IPS DF 4.7 (cell line): Measurements from ENCODE around the gene GALR2.
"Not testable (repeated sequence)": the region's sequence is repeated elsewhere in the genome, so short reads cannot be mapped to it uniquely, and the experiment has no call there.

Experiments used
- DNase-seq: peaks from one replicate; pipeline ENCODE4 v3.0.0-alpha.2; 2013; ENCODE audit warnings: low spot score; ENCODE audit errors: extremely low read depth

Gene GALR2

DNA sequence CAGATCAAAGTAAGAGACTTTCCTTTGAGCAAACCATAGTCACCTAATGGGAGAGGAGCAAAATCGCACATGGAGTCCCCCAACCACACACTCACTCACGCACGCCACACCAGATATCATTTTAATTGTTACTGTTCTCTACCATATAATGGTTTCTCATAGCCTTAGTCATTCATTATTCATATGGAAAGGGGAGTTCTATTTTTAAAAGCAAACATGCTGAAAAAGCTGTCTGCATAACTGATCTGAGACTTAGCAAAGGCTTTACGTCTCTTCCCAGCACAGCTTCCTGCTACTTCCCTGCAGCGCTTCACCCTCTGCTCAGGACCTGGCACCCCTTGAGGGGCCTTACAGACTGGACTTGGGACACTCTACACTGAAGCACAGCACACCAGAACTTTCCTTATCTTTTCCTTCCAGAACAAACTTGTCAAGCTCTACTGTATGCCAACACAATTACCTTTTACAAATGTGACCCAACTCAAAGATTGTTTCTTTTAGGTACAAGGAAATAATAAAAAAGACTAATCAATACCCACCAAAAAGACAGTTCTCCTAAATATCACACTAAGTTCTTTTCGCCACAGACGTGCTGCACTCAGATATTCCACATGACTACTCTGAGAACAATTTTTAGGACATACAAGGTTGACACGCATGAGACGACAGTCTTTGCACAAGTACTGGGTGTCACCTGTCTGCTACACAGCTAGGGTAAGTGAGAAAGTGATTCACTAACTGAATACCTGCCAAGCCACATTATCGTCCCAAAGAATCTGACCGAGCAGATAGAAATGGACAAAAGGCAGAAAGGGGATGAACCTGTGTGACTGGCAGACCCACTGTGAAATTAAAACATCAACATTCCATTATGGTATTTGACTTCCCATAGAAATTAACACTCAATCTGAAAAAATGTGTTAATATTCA is 23.8 kb upstream of the GALR2 start:
- no peak for DNase-seq

DNA sequence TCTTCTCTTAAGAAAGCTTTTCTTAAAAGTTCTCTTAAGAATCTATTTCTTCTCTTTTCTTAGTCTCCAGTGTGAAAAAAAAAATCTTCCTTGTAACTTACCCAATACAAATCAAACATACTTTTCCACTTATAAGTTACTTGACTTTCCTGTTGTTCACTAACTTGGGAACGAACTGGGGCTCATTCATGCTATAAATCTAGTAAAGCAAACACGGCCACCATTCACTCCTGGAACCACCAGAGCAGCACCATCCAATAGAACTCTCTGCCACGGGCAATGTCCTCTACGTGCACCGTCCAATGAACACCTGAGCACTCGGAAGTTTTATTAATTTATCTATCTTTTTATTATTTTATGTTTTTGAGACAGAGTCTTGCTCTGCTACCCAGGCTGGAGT is 23.0 kb upstream of the GALR2 start:
- DNase-seq: no peak

DNA sequence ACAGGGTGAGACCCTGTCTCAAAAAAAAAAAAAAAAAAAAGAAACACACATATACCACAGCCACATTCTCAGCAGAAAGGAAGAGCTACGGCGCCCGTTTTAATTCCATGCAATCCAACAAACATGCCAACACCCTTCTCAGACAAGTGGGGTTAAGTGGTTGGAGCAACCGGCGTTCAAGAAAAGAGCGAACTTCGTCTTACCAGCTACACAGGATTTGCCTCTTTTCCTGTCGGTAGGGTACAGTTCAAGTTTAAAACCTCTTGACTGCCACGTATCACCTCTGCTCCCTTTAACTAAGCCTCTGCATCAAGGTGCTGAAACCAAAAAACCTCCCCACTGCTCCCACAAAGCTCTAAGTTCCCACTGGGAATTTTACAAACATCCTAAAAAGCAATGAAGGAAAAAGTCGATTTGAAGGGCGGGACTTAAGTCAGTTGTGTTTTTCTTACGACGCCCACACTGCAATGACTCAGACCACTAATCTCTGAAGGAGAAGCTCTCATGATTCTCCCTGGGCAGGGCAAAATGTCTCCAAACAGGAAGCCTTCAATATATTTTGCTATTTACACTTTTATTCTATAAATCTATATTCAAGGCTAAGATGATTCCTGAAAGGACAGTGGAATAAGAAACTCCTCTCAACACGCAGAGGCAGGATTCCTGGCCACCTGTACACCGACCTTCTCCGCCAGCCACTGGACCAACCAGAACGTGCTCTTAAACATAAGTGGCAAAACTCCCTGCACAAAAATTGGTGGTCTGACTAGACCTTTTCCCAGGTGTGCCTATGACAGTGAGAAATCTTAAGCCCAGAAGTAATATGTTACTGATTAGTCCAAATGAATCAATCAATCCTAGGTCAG is 21.1 kb upstream of the GALR2 start:
- no peak for DNase-seq

DNA sequence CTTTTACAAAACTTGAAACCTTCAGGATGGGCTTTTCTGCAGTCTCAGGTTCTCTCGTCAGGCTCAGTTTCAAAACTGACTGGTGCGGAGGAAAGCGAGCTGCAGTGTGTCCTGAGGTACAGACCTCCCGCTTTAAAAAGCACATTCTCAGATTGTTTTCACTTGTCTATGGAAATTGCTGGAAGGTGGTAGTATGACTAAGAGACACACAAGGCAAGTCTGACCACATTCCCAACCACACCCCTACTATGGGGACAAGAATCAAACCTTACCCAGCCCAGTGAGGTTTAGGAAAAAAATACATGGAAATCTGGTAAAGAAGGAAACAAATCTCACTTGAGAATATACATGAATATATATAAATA is 20.5 kb upstream of the GALR2 start:
- DNase-seq: no peak

DNA sequence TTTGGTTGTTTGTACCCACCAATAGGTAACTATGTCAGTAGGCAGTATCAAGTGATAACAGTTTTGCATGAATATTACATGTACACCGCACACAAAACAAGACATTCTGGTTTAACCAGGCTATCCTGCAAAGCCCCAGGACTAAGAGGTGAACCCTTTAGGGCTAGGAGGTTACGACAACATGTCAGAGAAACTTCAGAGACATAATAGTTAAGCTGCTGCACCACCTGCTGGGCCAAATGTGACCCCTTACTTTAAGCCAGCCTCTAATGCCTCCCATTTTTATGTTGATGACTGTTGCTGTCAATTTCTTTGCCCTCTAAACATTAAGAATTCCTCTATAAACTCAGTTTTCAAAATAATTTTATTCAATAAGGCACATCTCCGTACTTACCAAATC is 17.7 kb upstream of the GALR2 start:
- no peak for DNase-seq

DNA sequence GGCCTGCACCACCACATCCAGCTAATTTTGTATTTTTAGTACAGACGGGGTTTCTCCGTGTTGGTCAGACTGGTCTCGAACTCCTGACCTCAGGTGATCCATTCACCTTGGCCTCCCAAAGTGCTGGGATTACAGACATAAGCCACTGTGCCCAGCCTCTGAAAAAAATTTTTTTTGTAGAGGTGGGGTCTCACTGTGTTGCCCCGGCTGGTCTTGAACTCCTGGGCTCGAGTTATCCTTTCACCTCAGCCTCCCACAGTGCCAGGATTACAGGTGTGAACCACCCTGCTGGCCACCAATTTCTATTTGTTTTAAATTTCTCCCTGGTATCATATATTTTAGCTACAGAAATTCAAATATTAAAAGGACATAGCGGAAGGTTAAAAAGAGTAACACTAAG is 16.3 kb upstream of the GALR2 start:
- not testable (repeated sequence) for DNase-seq

DNA sequence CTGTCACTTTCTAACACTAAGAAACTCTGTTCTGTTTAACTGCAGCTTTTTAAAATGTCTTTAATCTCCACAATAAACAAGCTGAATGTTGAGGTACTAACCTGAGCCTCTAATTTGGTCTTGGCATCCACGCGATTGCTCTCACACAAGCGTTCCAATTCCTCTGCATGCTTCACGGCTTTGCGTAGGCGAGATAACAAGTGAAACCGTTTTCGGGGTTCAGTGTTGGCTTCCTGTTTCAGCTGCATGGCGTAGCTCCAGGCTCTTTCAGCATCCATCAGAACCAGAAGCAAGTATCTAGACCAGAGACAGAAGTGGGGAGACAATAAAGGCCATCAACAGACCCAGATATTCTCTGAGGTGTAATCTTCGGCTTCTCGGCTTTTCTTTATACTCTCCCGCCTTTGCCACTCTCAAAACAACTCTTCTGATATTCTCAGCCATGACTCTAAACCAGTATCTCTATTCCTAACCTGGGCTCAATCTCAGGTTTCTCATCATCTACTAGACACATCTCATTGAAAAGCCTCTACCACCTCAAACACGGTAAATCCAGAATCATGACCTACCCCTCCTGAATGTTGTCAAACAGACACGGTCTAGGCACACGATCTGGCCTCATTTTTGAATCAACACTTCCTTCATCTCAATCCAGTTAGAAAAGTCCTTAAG is 10.6 kb upstream of the GALR2 start:
- DNase-seq: no peak

DNA sequence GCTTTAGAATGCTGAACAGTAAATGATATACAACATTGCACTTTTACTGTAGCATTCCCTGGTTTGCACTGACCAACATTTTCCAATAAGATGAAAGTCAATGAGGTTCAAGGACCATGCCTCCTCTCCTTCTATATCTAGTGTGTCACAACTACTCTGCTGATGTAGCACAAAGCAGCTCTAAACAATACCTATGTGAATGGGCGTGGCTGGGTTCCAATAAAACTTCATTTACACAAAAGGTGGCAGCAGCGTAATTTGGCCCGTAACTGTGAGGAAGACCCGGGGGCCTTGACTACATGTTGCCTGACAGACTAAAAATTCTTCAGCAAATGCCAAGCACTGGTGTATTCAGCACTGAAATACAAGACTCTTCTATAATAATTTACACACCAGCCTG is 8.8 kb upstream of the GALR2 start:
- DNase-seq: no peak

DNA sequence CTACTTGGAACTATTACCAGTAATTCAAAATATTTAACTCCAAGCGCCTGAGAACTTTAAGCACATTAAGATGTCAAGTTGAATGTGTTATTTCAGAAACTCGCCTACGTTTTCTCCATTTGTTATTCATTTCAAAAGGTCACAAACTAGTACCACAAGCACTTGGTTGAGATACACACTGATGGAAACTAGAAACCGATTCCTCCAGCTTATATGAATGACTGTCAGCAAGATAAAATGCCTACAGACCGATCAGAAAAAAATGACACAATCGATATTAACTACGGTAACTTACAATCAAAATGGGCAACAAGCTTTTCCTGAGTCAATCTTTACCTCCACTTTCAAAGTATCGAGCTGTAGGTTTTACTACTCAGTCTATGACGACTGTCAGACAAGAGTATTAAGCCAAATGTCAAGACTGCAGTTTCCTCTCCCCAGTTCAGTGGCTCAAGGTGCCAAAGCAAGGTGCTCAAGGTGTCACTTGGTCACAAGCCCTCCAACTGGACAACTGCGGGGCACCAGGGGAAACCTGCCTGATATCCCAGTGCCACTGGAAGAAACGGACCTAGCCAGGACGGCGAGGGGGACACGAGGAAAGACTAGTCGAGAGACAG is 2.9 kb upstream of the GALR2 start:
- DNase-seq: no peak

DNA sequence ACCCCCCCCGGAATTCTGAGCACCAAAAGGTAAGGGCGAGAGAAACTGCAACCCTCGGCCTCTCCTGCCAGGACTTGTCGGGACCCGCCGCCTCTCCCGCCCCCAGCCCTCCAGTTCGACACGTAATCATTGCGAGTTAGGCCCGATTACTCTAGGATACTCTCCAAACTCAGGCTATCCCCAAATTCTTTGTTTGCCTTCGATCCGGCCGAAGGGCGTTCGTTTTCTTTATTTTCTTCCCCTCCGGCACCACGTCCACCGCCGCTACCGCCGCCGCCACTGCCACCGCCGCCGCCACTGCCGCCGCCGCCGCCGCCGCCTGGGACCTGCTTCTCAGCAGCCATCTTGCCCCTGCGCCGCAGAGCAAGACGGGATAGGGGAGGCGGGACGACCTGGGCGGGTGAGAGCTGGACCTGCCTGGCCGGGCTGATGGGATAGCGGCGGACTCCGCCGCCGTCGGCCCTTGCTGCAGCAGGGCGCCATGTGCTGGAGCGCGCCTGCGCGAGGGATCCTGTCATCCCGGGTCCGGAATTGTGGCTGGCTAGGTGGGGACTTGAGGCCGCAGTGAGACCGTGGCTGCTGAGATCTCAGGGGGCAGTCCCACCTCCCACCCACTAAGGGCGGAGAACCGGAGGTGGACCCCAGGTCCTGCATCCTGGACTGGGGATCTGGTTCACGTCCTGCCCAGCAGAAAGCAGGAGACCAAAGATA is 2.3 kb upstream of the GALR2 start, which contains the start of gene SRP68:
TSS of gene SRP68 (minus strand) at position 370 of the 711 bp plus-strand sequence. CDS start at position 344, 26 bp downstream.
- no peak for DNase-seq

DNA sequence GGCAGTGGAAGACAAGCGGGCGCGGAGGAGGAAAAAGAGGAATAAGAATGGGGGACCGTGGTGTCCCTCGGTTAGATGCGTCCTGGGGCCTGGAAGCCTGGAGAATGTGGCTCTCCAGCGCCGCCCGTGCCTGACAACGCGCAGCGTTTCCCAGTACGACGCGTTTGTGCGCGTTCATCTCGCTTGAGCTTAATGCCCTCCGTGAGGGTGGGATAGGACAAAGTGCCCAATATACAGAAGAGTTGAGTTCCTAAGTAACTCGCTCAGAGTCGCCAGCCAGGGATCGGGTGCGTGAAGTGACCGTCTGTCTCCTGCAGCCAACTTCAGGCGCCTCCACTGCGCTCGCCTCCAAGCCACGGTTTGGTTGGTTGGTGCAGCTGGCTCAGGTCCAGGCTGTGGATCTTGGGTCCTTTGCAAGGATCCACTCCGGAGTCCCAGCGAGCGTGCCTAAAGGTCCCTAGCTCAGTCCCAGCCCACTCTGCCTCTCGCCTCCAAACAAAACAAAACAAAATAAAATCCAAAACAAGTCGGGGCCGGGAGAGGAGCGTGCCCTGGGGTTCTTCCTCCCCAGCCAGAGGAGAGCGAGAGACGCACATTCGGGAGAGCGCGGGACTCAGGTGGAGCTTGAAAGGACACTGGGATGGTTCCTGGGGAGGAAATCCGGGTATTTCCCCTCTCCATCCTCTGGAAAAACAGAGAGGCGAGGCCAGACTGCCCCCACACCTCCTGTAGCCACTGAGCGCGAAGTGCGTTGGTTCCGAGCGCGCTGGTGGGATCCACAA is 974 bp downstream of the GALR2 start:
- DNase-seq: no peak

DNA sequence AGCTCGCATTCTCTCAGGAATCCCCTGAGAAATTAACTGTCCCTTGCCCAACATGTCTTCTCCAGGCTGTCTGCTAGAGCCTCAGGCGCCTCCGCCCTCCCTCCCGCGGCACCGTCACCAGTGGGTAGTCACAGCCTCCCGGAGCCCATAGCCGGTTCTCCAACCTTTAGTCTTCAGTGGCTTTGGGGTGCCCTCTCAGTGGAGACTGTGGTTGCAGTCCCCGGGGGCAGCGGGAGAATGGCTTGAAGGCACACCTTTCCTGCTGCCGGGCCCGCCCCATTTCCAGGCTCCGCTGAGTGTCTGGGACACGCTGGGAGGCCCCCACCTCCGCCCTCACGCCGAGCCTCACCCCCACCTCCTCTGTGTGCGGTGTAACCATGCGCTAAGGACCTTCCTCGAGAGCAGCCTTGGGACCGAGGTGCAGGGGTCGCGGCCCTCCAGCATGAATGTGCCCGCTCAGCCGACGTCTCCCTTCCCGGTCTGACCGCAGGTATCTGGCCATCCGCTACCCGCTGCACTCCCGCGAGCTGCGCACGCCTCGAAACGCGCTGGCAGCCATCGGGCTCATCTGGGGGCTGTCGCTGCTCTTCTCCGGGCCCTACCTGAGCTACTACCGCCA is 1.7 kb downstream of the GALR2 start:
- no peak for DNase-seq

DNA sequence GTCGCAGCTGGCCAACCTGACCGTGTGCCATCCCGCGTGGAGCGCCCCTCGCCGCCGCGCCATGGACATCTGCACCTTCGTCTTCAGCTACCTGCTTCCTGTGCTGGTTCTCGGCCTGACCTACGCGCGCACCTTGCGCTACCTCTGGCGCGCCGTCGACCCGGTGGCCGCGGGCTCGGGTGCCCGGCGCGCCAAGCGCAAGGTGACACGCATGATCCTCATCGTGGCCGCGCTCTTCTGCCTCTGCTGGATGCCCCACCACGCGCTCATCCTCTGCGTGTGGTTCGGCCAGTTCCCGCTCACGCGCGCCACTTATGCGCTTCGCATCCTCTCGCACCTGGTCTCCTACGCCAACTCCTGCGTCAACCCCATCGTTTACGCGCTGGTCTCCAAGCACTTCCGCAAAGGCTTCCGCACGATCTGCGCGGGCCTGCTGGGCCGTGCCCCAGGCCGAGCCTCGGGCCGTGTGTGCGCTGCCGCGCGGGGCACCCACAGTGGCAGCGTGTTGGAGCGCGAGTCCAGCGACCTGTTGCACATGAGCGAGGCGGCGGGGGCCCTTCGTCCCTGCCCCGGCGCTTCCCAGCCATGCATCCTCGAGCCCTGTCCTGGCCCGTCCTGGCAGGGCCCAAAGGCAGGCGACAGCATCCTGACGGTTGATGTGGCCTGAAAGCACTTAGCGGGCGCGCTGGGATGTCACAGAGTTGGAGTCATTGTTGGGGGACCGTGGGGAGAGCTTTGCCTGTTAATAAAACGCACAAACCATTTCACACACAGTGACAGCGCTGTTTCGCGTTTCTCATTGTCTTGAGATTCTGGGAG is 2.4 kb downstream of the GALR2 start:
- no peak for DNase-seq

DNA sequence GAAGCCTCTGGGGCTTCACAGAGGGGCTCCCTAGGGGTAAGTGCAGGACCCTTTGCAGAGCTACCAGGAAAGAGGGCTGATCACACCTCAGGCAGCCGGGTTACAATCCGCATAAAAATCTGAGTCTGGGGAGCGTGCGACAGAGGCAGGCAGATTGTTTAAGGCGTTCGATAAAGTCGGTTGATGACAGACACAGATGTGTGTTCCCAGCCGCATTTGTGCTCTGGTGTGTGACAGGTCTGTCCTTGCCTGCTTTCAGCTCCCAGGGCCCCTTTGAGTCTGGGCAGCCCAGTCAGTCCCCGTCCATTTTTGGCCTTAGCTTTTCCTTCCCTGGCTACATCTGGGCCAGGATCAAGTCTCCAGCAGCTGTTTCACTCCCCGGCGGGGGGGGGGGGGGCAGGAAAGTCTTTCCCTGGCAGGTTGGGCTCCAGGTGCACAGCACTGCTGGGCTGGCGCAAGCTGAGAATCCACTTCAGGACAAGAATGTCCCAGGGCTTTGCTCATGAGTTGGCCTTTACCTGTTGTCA is 3.1 kb downstream of the GALR2 start:
- no peak for DNase-seq

DNA sequence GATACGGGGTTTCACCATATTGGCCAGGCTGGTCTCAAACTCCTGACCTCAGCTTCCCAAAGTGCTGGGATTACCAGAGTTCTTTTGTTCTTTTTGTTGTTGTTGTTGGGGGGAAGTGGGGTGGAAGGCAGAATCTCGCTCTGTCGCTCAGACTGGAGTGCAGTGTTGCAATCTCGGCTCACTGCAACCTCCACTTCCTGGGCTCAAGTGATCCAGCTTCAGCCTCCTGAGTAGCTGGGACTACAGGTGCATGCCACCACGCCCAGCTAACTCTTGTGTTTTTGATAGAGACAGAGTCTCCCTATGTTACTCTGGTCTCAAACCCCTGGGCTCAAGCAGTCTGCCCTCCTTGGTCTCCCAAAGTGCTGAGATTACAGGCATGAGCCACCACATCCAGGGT is 3.8 kb downstream of the GALR2 start:
- not testable (repeated sequence) for DNase-seq

DNA sequence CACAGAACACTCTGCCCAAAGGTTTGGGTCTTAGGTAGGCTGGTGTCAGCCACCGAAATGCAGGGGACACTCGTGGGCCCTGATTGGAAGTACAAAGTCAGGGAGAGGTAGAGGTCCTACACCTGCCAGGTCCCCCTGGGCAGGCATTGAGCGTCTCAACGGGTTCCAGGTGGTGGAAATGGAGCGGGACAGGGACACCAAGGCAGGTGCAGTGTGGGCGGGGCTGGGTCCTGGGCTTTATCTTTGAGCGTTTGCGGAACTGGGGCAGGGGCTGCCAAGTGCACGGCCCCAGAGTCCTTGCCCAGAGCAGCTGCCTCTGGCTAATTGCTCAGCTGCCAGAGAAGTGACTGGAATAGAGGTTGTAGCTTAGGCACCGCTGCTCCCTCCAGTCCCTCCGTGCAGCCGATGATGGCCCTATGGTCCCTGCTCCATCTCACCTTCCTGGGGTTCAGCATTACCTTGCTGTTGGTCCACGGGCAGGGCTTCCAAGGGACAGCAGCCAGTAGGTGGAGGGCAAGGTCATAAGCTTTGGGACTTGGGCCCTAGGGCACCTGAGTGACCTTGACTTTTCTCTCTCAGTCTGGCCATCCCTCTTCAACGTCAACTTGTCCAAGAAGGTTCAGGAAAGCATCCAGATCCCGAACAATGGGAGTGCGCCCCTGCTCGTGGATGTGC is 4.4 kb downstream of the GALR2 start, which contains the start of gene ZACN:
TSS of gene ZACN (plus strand) at position 323 of the 675 bp plus-strand sequence. CDS start at position 406, 83 bp downstream.
- no peak for DNase-seq

DNA sequence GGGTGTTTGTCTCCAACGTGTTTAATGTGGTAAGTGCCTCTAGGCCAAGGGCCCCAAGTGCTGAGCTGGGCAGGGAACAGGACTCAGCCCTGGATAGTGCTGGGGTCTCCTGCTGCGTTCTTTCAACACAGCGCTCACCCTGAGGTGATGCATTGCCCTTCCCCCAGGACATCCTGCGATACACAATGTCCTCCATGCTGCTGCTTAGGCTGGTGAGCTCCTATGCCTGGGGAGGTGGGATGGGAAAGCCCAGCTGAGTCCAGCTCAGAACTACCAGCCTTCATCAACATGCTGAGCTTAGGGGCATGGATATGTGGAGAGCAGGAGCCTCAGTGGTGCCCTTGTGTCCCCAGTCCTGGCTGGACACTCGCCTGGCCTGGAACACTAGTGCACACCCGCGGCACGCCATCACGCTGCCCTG is 5.0 kb downstream of the GALR2 start:
- DNase-seq: no peak
